Heart right ventricle (tissue), 16 donors: Measurements from ENCODE around the gene USF1. TPM values are rescaled to one million over a fixed set of nuclear protein-coding genes. Genes with fewer than 3 reads are reported as not detected.
"Not testable (repeated sequence)": the region's sequence is repeated elsewhere in the genome, so short reads cannot be mapped to it uniquely, and the experiment has no call there.

ENCODE experiments used
- ATAC-seq, 8 donors: fragments of 200-7000 bp; cut with Tn5 transposase; one replicate each; pipeline ENCODE4 v1.9.1; 2020; ENCODE audit warnings: mild to moderate bottlenecking in 8 of 8, moderate library complexity in 8 of 8, moderate number of reproducible peaks in 1 of 8
- DNase-seq, 2 donors: peaks; one replicate each; pipeline ENCODE4 v3.0.0-alpha.2; 2020
- H3K27ac ChIP-seq, 10 donors: fragments of 200-600 bp; sonication (generic) in 2 of 10; one replicate each; pipeline versions ENCODE4 v1.5.0 to v1.8.0; 2020 to 2022; ENCODE audit warnings: mild to moderate bottlenecking in 3 of 10
- H3K27me3 ChIP-seq, 7 donors: fragments of 200-600 bp; one replicate each; pipeline ENCODE4 v1.8.0; 2021 to 2022; ENCODE audit warnings: mild to moderate bottlenecking in 2 of 7
- H3K36me3 ChIP-seq, 9 donors: fragments of 200-600 bp; sonication (generic) in 1 of 9; one replicate each; pipeline versions ENCODE4 v1.5.0 to v1.8.0; 2020 to 2022; ENCODE audit warnings: mild to moderate bottlenecking in 2 of 9
- H3K4me1 ChIP-seq, 9 donors: fragments of 200-600 bp; sonication (generic) in 1 of 9; one replicate each; pipeline versions ENCODE4 v1.5.0 to v1.8.0; 2020 to 2022; ENCODE audit warnings: mild to moderate bottlenecking in 4 of 9
- H3K4me3 ChIP-seq, 10 donors: fragments of 200-600 bp; sonication (generic) in 2 of 10; one replicate each; pipeline versions ENCODE4 v1.5.0 to v1.8.0; 2020 to 2022; ENCODE audit warnings: mild to moderate bottlenecking in 7 of 10, moderate library complexity in 2 of 10
- H3K9me3 ChIP-seq, 11 donors: fragments of 200-600 bp in 10 of 11; sonication (generic) in 2 of 11; one replicate each; pipeline versions ENCODE4 v1.5.0 to v1.8.0; 2013 to 2022; ENCODE audit warnings: mild to moderate bottlenecking in 2 of 11, control low read depth in 1 of 11, moderate library complexity in 1 of 11
- CTCF ChIP-seq, 9 donors: fragments of 200-600 bp; sonication (generic) in 2 of 9; IDR thresholded peaks; one replicate each; pipeline versions ENCODE4 v1.5.0 to v1.8.0; 2021 to 2022; ENCODE audit warnings: antibody characterized with exemption in 9 of 9, mild to moderate bottlenecking in 5 of 9, moderate library complexity in 1 of 9
- WGBS, 2 donors: extraction: QIAGEN DNeasy Blood & Tissue Kit; methylation state at CpG; one replicate each; pipeline ENCODE4 v1.1.7; 2013; ENCODE audit warnings: inconsistent platforms in 1 of 2; 5-methylcytosine and 5-hydroxymethylcytosine counted together
- intact Hi-C, 10 donors: fragments of 100-400 bp; cut with DNase I; formaldehyde crosslinking; loops; one replicate each; pipeline versions ENCODE4 v1.11.1 to v1.14.2; 2022
- polyA plus RNA-seq, 2 donors: library from polyadenylated mRNA; stranded (reverse); fragments of 200-250 nt; gene quantifications; one replicate each; pipeline ENCODE4 v1.2.3, GENCODE V29; 2013
- total RNA-seq, 10 donors: library from RNA; stranded (reverse); fragmentation: NEBNext Ultra II Directional in 3 of 10; extraction: Animal tissue kit (Norgen Biotek cat#: 25700) in 3 of 10; gene quantifications; one replicate each; pipeline versions ENCODE4 v1.2.1 to v1.2.4, GENCODE V29; 2021 to 2023
- donor health status: Arrhythmogenic right ventricular cardiomyopathy.
- donor health status: ischemic (EF 13 %, LVEDD 7.1; RV severe dilation, severe dysfunction).
- donor health status: healthy with polysubstance abuse.
- donor health status: DM: no; HTN: yes; CAD: no.
- donor health status: DM: no; HTN: no; CAD: no.
- donor health status: ischemic (EF 25% LVEDD 6.9; RV normal size, moderate dysfunction).
- donor health status: ischemic (EF 25% LVEDD 5.7; RV mildly dilated, moderate dysfunction).
- donor health status: healthy.
- donor health status: DM: yes; HTN: yes; CAD: no.
- donor health status: Ischemic cardiomyopathy.
- donor health status: ischemic (EF 35%, LVEDD 5.7; RV mildly dilated, moderate dysfunction).
- donor health status: nonischemic (EF 11% LVEDD 7.7; RV severe dilation, severe dysfunction).
- donor health status: DM: yes; HTN: yes; CAD: no.
- donor health status: PGD.
- donor health status: ischemic (EF 29% LVEDD 5.4; RV normal size, mild dysfunction).
- donor health status: nonischemic (EF 23%, LVEDD 6.1; RV moderate dilation, normal function).

Gene USF1
- total and polyA plus RNA-seq, 12 donors: 23.7 to 55.1 (median 29.9) TPM

- Histone ChIP-seq H3K36me3 (peaks cover 0 to 11% (median 0%) of the 10 kb centered on the region in 9 donors), H3K4me3 (peak overlapping the region in 8 of 10 donors; percentile 5 to 82 (median 36)), H3K9me3 (no peaks in the 10 kb centered on the region), H3K27ac (peak overlapping the region in 8 of 10 donors; percentile 29 to 97 (median 60)), H3K4me1 (peaks cover 0 to 51% (median 0%) of the 10 kb centered on the region in 9 donors), H3K27me3 (peaks cover 0 to 15% (median 9%) of the 10 kb centered on the region in 7 donors)
- ATAC-seq (peak in 3 of 8 donors; percentile 2 to 11 (median 9)), DNase-seq (no peak)
- 79 to 88% methylated on average over 9 of the region's 9 CpGs for WGBS, 2 donors
- intact Hi-C loops: no loop called here
- TF ChIP-seq CTCF (IDR thresholded peaks at IDR 0.05): no peak
Measured at GRCh38 chr1:161069241-161069640, 23.5 kb upstream of the USF1 start.

GRCh38 chr1:161068306-161069234 lies 22.8 kb upstream of the USF1 start:
- H3K4me1 ChIP-seq: peaks cover 0 to 58% (median 0%) of the 10 kb centered on the region in 9 donors
- H3K9me3 ChIP-seq: no peaks in the 10 kb centered on the region
- WGBS, 2 donors: 70 to 72% methylated on average over 10 of the region's 10 CpGs
- H3K36me3 ChIP-seq: peaks cover 0 to 16% (median 0%) of the 10 kb centered on the region in 9 donors
- ATAC-seq: peak; percentile 69 to 85 (median 78)
- peak; percentile 60 to 62 for DNase-seq
- intact Hi-C loops: no loop called here
- TF ChIP-seq CTCF (IDR thresholded peaks at IDR 0.05): no peak
- peak overlapping the region in 7 of 10 donors; percentile 51 to 97 (median 61) for H3K27ac ChIP-seq
- H3K4me3 ChIP-seq: peak overlapping the region in 8 of 10 donors; percentile 5 to 82 (median 36)
- peaks cover 0 to 22% (median 9%) of the 10 kb centered on the region in 7 donors for H3K27me3 ChIP-seq

GRCh38 chr1:161066694-161067093 lies 20.9 kb upstream of the USF1 start:
- H3K4me1 ChIP-seq: peaks cover 0 to 62% (median 0%) of the 10 kb centered on the region in 9 donors
- DNase-seq (no peak), ATAC-seq (no peak)
- WGBS, 2 donors: 71 to 74% methylated on average over 3 of the region's 3 CpGs
- intact Hi-C loops: no loop called here
- H3K27me3 ChIP-seq: peaks cover 0 to 28% (median 11%) of the 10 kb centered on the region in 7 donors
- peak overlapping the region in 1 of 10 donors; percentile 97 for H3K27ac ChIP-seq
- H3K36me3 ChIP-seq: peaks cover 0 to 25% (median 0%) of the 10 kb centered on the region in 9 donors
- TF ChIP-seq CTCF (IDR thresholded peaks at IDR 0.05): no peak
- no peaks in the 10 kb centered on the region for H3K9me3 ChIP-seq
- H3K4me3 ChIP-seq: peak overlapping the region in 1 of 10 donors; percentile 82

- H3K9me3 ChIP-seq, H3K27ac ChIP-seq, H3K4me3 ChIP-seq, intact Hi-C loops, DNase-seq, ATAC-seq: not testable (repeated sequence)
- peaks cover 0 to 28% (median 18%) of the 10 kb centered on the region in 7 donors for H3K27me3 ChIP-seq
- H3K4me1 ChIP-seq: peaks cover 0 to 61% (median 0%) of the 10 kb centered on the region in 9 donors
- peaks cover 0 to 31% (median 0%) of the 10 kb centered on the region in 9 donors for H3K36me3 ChIP-seq
- 88 to 97% methylated on average over 7 of the region's 7 CpGs for WGBS, 2 donors
Measured at GRCh38 chr1:161065681-161066080, 19.9 kb upstream of the USF1 start.

GRCh38 chr1:161063936-161064335 lies 18.2 kb upstream of the USF1 start:
- Histone ChIP-seq H3K27me3 (peaks cover 0 to 28% (median 18%) of the 10 kb centered on the region in 7 donors), H3K36me3 (peaks cover 0 to 45% (median 0%) of the 10 kb centered on the region in 9 donors), H3K4me1 (peaks cover 0 to 53% (median 0%) of the 10 kb centered on the region in 9 donors)
- WGBS, 2 donors: 51 to 55% methylated on average over 6 of the region's 6 CpGs
- H3K4me3 ChIP-seq, H3K9me3 ChIP-seq, ATAC-seq, intact Hi-C loops, DNase-seq, H3K27ac ChIP-seq: not testable (repeated sequence)
